PFSK-1 (cell line): ENCODE data around the gene GRIP1.

ENCODE experiments used
- FOXP2 ChIP-seq: optimal IDR thresholded peaks from 2 replicates; pipeline ENCODE3; 2011; ENCODE audit warnings: borderline replicate concordance, control low read depth, inconsistent platforms; ENCODE audit not compliant: insufficient read depth; ENCODE audit errors: extremely low read length, extremely low read depth
- POLR2AphosphoS5 ChIP-seq: IDR thresholded peaks from 2 replicates; pipeline ENCODE4 v1.6.1; 2012; ENCODE audit warnings: low read depth, mild to moderate bottlenecking, control low read depth, low read length, moderate library complexity
- SIN3A ChIP-seq: IDR thresholded peaks from 2 replicates; pipeline ENCODE4 v1.6.1; 2012; ENCODE audit warnings: mild to moderate bottlenecking, low read length, moderate library complexity, borderline replicate concordance; ENCODE audit not compliant: insufficient read depth
- TAF1 ChIP-seq: IDR thresholded peaks from 2 replicates; pipeline ENCODE4 v1.6.1; 2012; ENCODE audit warnings: low read length, control low read depth, borderline replicate concordance; ENCODE audit not compliant: insufficient read depth
- TF ChIP-seq, protein P1 (sequence below), 2 experiments: IDR thresholded peaks; 2 replicates each; pipeline versions ENCODE4 v1.6.1 to v1.8.0; 2011 to 2012; ENCODE audit warnings: low read depth in 2 of 2, low read length in 2 of 2, control low read depth in 1 of 2, inconsistent platforms in 1 of 2, mild to moderate bottlenecking in 1 of 2, moderate library complexity in 1 of 2; ENCODE audit not compliant: insufficient read depth in 1 of 2

Gene GRIP1

DNA sequence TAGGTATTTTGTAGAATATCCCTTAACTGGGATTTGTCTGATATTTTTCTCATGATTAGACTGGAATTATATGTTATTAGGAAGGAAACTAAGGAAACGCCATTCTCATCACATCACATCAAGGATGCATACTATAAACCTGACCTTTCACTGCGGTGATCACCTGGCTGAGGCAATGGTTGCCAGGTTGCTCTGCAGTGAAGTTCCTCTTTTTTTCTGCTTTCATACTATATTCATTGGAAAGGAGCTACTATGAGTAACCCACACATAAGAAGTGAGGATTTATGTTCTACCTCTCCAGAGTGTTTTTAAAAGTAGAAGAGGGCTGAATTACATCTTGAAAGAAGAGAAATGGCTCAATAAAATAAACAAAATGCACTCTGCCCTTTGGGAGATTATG, 31.0 kb upstream of the GRIP1 start:
- TF ChIP-seq, protein P1, sequence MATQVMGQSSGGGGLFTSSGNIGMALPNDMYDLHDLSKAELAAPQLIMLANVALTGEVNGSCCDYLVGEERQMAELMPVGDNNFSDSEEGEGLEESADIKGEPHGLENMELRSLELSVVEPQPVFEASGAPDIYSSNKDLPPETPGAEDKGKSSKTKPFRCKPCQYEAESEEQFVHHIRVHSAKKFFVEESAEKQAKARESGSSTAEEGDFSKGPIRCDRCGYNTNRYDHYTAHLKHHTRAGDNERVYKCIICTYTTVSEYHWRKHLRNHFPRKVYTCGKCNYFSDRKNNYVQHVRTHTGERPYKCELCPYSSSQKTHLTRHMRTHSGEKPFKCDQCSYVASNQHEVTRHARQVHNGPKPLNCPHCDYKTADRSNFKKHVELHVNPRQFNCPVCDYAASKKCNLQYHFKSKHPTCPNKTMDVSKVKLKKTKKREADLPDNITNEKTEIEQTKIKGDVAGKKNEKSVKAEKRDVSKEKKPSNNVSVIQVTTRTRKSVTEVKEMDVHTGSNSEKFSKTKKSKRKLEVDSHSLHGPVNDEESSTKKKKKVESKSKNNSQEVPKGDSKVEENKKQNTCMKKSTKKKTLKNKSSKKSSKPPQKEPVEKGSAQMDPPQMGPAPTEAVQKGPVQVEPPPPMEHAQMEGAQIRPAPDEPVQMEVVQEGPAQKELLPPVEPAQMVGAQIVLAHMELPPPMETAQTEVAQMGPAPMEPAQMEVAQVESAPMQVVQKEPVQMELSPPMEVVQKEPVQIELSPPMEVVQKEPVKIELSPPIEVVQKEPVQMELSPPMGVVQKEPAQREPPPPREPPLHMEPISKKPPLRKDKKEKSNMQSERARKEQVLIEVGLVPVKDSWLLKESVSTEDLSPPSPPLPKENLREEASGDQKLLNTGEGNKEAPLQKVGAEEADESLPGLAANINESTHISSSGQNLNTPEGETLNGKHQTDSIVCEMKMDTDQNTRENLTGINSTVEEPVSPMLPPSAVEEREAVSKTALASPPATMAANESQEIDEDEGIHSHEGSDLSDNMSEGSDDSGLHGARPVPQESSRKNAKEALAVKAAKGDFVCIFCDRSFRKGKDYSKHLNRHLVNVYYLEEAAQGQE (IDR thresholded peaks at IDR 0.05; ENCODE audit: insufficient read depth in 1 of 2, low read depth in 2 of 2, low read length in 2 of 2), result no peak
- TF ChIP-seq FOXP2 (no peak), SIN3A (no peak), POLR2AphosphoS5 (no peak), TAF1 (no peak)

DNA sequence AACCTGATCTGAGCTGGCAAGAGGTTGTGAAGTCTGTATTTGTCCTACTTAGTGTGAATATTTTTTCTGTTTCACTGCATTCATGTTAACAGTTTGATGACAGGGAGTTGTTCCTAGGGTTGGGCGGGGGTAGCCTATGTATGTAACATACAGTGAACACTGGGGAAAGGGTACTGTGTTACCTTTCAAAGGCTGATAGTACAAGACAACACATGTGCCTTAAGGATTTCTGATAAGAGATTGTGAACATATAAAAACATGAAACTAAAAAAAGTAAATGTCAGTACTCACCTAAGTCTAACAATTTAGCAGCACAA, 30.5 kb upstream of the GRIP1 start:
- TF ChIP-seq POLR2AphosphoS5 (no peak), SIN3A (no peak), FOXP2 (no peak), TAF1 (no peak)
- TF ChIP-seq, protein P1 (IDR thresholded peaks at IDR 0.05; ENCODE audit: insufficient read depth in 1 of 2, low read depth in 2 of 2, low read length in 2 of 2), result no peak

- no peak for TF ChIP-seq TAF1
- no peak for TF ChIP-seq FOXP2
- no peak for TF ChIP-seq SIN3A
- TF ChIP-seq POLR2AphosphoS5, result no peak
- TF ChIP-seq, protein P1 (IDR thresholded peaks at IDR 0.05; ENCODE audit: insufficient read depth in 1 of 2, low read depth in 2 of 2, low read length in 2 of 2), result no peak
These were observed 30.0 kb upstream of the GRIP1 start for GRCh38 chr12:66708704-66709456.

- TF ChIP-seq SIN3A (no peak), POLR2AphosphoS5 (no peak), FOXP2 (no peak), TAF1 (no peak)
- TF ChIP-seq, protein P1 (IDR thresholded peaks at IDR 0.05; ENCODE audit: insufficient read depth in 1 of 2, low read depth in 2 of 2, low read length in 2 of 2), result no peak
These were observed 28.3 kb upstream of the GRIP1 start for GRCh38 chr12:66707002-66707697.
